Nephron progenitor cell (in vitro differentiated cells): ENCODE measurements around the gene TBC1D19.

ENCODE experiments used
- DNase-seq: peaks from one replicate; pipeline ENCODE4 v3.0.0; 2021
- H3K27ac Mint-ChIP-seq: 2 replicates; pipeline ENCODE4 v1.8.0; 2021; ENCODE audit warnings: mild to moderate bottlenecking, moderate library complexity, mixed read lengths
- H3K27me3 Mint-ChIP-seq: 2 replicates; pipeline ENCODE4 v1.8.0; 2021; ENCODE audit warnings: mild to moderate bottlenecking, low read depth, mixed read lengths; ENCODE audit not compliant: poor library complexity
- H3K36me3 Mint-ChIP-seq: 2 replicates; pipeline ENCODE4 v1.8.0; 2021; ENCODE audit warnings: low read depth, mixed read lengths
- H3K4me1 Mint-ChIP-seq: 2 replicates; pipeline ENCODE4 v1.8.0; 2021; ENCODE audit warnings: mixed read lengths
- H3K4me3 Mint-ChIP-seq: 2 replicates; pipeline ENCODE4 v1.8.0; 2021; ENCODE audit warnings: mild to moderate bottlenecking, moderate library complexity, mixed read lengths
- H3K9me3 Mint-ChIP-seq: 2 replicates; pipeline ENCODE4 v1.8.0; 2021; ENCODE audit warnings: mild to moderate bottlenecking, moderate library complexity, mixed read lengths
- TF ChIP-seq, protein P1 (sequence below): fragments of 200-600 bp; sonication (generic); IDR thresholded peaks from 2 replicates; pipeline ENCODE4 v1.5.0; 2021; ENCODE audit warnings: antibody characterized with exemption

TBC1D19 gene

DNA sequence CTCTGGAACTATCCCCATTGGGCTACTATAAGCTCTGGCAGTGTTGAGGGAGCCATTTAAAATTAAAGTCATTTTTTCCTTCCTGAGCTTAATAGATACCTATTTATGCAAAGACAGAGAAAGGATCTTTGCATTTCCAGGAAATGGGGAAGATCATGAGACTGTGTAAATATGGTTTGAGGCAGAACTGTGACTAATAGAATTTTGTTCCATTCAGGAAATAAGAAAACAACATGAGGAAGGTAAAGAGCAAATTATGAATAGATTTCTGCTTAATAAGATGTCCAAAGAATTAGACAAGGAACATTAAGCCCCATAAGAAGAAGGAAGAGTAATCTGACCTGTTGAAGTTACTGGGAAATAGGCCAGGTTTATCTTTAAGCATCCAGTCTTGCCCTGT lies 17.8 kb upstream of the TBC1D19 start:
- no peak for DNase-seq
- Mint-ChIP-seq H3K27me3 (peaks cover 15% of the 10 kb centered on the region), H3K27ac (no peak overlapping the region), H3K4me1 (no peaks in the 10 kb centered on the region), H3K4me3 (no peak overlapping the region), H3K9me3 (peaks cover 8% of the 10 kb centered on the region), H3K36me3 (no peaks in the 10 kb centered on the region)
- TF ChIP-seq, protein P1, sequence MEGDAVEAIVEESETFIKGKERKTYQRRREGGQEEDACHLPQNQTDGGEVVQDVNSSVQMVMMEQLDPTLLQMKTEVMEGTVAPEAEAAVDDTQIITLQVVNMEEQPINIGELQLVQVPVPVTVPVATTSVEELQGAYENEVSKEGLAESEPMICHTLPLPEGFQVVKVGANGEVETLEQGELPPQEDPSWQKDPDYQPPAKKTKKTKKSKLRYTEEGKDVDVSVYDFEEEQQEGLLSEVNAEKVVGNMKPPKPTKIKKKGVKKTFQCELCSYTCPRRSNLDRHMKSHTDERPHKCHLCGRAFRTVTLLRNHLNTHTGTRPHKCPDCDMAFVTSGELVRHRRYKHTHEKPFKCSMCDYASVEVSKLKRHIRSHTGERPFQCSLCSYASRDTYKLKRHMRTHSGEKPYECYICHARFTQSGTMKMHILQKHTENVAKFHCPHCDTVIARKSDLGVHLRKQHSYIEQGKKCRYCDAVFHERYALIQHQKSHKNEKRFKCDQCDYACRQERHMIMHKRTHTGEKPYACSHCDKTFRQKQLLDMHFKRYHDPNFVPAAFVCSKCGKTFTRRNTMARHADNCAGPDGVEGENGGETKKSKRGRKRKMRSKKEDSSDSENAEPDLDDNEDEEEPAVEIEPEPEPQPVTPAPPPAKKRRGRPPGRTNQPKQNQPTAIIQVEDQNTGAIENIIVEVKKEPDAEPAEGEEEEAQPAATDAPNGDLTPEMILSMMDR = no peak

DNA sequence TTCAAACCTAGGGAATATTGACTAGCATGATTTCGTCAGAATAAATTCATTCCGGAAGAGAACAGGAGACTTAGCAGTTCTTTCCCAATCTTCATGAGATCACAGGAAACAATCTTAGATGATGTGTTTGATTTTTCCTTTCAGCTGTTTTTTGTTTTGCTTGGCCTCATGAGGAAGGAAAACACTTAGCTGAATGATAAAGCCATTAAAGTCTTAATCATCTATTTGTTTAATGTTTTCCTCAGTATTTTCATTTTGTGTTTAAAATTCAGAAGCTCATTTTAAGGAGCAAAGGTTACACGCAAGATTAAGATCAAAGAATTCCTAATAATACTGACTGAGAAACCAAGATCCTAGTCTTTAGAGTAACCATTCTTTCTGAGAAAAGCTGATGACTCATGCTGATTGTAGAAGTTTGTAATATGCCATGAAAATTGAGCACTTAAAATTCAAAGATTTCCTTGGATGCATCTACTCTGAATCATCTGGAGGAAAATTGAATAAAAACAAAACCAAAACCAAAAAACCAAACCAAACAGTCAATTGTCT lies 15.4 kb upstream of the TBC1D19 start:
- peaks cover 6% of the 10 kb centered on the region for H3K4me1 Mint-ChIP-seq
- DNase-seq = no peak
- TF ChIP-seq, protein P1 = no peak
- no peaks in the 10 kb centered on the region for H3K36me3 Mint-ChIP-seq
- H3K27me3 Mint-ChIP-seq = peaks cover 4% of the 10 kb centered on the region
- H3K27ac Mint-ChIP-seq = no peak overlapping the region
- no peaks in the 10 kb centered on the region for H3K9me3 Mint-ChIP-seq
- no peak overlapping the region for H3K4me3 Mint-ChIP-seq

DNA sequence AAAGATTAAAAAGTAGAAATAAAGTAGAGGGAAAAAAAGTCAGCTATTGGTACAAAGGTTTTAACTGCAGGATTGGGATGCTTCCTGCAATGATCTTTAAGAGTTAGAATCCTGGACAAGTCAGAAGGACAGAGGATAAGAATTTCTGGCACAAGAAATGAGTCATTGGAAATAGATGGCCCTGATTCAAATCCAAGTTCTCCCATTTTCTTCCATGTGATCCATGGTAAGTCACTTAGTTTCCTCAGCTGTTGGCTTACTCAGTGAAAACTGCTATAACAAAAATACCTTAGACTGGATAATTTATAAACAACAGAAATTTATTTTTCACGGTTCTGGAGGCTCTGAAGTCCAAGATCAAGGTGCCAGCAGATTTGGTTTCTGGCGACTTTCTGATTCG lies 13.3 kb upstream of the TBC1D19 start:
- no peak for DNase-seq
- no peaks in the 10 kb centered on the region for H3K36me3 Mint-ChIP-seq
- H3K9me3 Mint-ChIP-seq = no peaks in the 10 kb centered on the region
- no peak overlapping the region for H3K4me3 Mint-ChIP-seq
- TF ChIP-seq, protein P1 = no peak
- H3K27ac Mint-ChIP-seq = no peak overlapping the region
- H3K27me3 Mint-ChIP-seq = no peaks in the 10 kb centered on the region
- H3K4me1 Mint-ChIP-seq = peaks cover 17% of the 10 kb centered on the region

DNA sequence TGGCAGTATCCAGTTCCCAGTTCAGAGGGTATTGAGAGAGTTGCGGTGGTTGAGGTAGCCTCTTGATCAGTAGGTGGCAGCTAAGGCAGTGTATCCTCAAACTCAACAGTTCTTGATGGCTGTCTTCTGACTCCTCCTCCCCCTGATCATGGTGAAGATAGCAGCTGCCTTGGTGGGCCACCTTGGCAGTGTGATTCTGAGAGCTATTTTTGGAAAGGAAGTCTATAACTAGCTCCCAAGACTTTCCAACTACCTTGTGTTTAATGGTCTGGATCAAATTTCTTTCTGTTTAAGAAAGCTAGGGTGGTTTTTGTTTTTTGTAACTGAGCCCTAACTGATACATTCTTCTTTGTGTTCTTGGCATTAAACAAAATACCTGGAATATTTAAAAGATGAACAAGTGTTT lies 10.5 kb upstream of the TBC1D19 start:
- TF ChIP-seq, protein P1 = no peak
- Mint-ChIP-seq H3K4me3 (no peak overlapping the region), H3K4me1 (peaks cover 17% of the 10 kb centered on the region), H3K27ac (no peak overlapping the region), H3K9me3 (no peaks in the 10 kb centered on the region), H3K27me3 (peaks cover 3% of the 10 kb centered on the region), H3K36me3 (no peaks in the 10 kb centered on the region)
- DNase-seq = no peak

DNA sequence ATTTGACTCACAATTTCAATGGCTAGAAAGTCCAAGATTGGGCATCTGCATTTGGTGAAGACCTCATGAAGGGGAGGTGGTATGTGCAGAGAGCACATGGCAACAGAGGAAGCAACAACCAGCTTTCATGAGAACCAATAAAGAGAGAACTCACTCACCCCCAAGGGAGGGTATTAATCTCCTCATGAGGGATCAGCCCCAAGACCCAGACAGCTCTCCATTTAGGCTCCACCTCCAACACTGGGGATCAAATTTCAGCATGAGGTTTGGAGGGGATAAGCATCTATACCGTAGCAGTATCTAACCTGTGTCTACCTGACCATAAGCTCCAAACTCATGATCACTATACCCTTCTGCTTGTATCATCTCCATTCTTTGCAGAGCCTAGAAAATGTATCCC lies 9.3 kb upstream of the TBC1D19 start:
- Mint-ChIP-seq H3K4me1 (peaks cover 17% of the 10 kb centered on the region), H3K36me3 (no peaks in the 10 kb centered on the region), H3K4me3 (no peak overlapping the region), H3K27me3 (peaks cover 3% of the 10 kb centered on the region), H3K27ac (no peak overlapping the region), H3K9me3 (no peaks in the 10 kb centered on the region)
- TF ChIP-seq, protein P1 = no peak
- no peak for DNase-seq

DNA sequence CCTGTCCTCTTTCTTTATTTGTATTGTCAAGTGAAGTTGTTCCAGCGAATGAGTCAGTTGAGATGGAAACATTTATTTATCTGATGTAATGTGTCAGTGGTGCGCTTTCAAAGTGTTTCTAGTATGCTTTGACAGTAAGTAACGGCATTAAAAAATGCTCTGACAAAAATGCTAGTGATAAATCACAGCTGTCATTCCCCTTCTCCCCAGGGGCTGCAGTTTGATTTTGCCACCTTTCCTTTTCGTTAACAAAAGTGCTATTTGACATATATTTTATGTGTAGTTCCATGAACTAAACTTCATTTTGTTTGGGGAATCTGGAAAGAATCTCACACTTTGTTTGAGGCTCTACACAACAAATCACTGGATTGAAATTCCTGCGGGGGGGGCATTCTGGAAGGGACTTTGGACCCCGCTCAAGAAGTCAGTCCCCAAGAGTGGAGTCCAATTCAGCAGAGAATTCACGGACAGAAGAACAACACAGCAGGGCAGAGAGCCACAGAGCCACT lies 7.6 kb upstream of the TBC1D19 start:
- peaks cover 17% of the 10 kb centered on the region for H3K4me1 Mint-ChIP-seq
- H3K27me3 Mint-ChIP-seq = peaks cover 9% of the 10 kb centered on the region
- DNase-seq = no peak
- H3K27ac Mint-ChIP-seq = no peak overlapping the region
- no peaks in the 10 kb centered on the region for H3K9me3 Mint-ChIP-seq
- no peak overlapping the region for H3K4me3 Mint-ChIP-seq
- TF ChIP-seq, protein P1 = no peak
- no peaks in the 10 kb centered on the region for H3K36me3 Mint-ChIP-seq
